Retinal pigment epithelial cell (primary cell): Measurements from ENCODE around the gene CAAP1.

ENCODE experiments used
- DNase-seq: peaks from one replicate; pipeline ENCODE4 v3.0.0-alpha.2; 2010; ENCODE audit warnings: low read depth
- H3K4me3 ChIP-seq: 2 replicates; pipeline ENCODE4 v1.5.1; 2011; ENCODE audit warnings: mild to moderate bottlenecking, low read length, control low read depth, moderate library complexity
- CTCF ChIP-seq: conservative IDR thresholded peaks from 2 replicates; pipeline ENCODE4 v1.5.1; 2011; ENCODE audit warnings: low read depth, low read length, control low read depth, inconsistent platforms

Gene CAAP1

GRCh38 chr9:26925609-26926008, 33.0 kb upstream of the CAAP1 start:
- no peak for DNase-seq
- TF ChIP-seq CTCF, result no peak
- H3K4me3 ChIP-seq, result no peak overlapping the region

- DNase-seq, result no peak
- H3K4me3 ChIP-seq, result no peak overlapping the region
- TF ChIP-seq CTCF, result no peak
Measured at GRCh38 chr9:26919698-26920097, 27.1 kb upstream of the CAAP1 start.

GRCh38 chr9:26913138-26913668, 20.6 kb upstream of the CAAP1 start:
- no peak overlapping the region for H3K4me3 ChIP-seq
- DNase-seq, result no peak
- no peak for TF ChIP-seq CTCF

GRCh38 chr9:26904671-26905070, 12.1 kb upstream of the CAAP1 start:
- DNase-seq, result no peak
- no peak for TF ChIP-seq CTCF
- no peak overlapping the region for H3K4me3 ChIP-seq

- no peak overlapping the region for H3K4me3 ChIP-seq
- DNase-seq, result no peak
- no peak for TF ChIP-seq CTCF
Measured at GRCh38 chr9:26904070-26904469, 11.5 kb upstream of the CAAP1 start.

- no peak for TF ChIP-seq CTCF
- H3K4me3 ChIP-seq, result peak overlapping the region; percentile 59
- no peak for DNase-seq
Measured at GRCh38 chr9:26893030-26893676, 551 bp upstream of the CAAP1 start.

GRCh38 chr9:26891726-26892125, 876 bp downstream of the CAAP1 start:
- no peak for TF ChIP-seq CTCF
- no peak for DNase-seq

More at GRCh38 chr9:26891726-26892125, 876 bp downstream of the CAAP1 start:
- peak overlapping the region; percentile 59 for H3K4me3 ChIP-seq
